Pons (tissue), 1 donor: ENCODE results near the gene ITGB5.

ENCODE experiments used
- DNase-seq: peaks from one replicate; pipeline ENCODE4 v3.0.0-alpha.2; 2016; ENCODE audit warnings: low spot score

Gene ITGB5

GRCh38 chr3:124893526-124893925 is 6.4 kb upstream of the ITGB5 start:
- DNase-seq, result no peak

GRCh38 chr3:124890573-124891190 is 3.5 kb upstream of the ITGB5 start:
- DNase-seq, result no peak

DNA sequence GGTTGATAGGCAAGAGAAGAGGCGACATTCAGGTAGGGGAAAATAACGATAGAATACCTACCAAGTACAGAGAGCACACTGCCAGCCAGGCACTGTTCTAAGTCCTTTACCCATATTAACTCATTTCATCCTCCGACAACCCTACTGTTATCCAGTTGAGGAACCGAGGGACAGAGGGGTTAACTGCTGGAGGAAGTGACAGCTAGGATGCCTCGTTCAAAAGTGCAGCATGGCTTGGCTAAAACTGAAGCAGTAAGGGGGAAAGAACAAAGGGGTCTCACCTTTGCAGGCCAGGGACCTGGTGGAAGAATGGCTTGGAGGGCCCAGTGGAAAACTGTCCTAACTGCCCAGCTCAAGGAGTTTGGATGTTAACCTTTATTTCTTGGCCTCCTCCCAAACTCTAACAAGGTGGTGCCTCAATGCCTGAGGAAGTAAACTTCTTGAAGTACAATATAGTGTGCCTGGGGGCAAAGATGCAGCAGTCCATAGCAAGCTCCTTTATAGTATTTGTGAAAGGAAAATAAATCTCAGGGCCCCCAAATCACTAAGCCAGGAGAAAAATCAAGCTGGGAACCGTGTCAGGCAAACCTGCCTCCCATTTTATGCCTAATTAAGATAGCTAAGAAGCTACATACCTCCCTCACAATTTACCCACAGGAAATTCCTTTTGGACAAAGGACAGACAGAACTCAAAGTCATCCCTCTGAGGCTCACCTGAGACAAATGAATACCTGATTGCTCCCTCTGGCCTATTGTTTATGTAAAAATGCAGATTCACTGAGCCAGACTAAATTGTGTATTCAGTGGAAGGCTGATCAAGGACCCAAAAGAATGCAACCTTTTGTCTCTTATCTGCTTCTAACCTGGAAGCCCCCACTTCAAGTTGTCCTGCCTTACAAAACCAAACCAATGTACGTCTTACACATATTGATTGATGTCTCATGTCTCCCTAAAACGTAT is 1.6 kb upstream of the ITGB5 start:
- no peak for DNase-seq

DNA sequence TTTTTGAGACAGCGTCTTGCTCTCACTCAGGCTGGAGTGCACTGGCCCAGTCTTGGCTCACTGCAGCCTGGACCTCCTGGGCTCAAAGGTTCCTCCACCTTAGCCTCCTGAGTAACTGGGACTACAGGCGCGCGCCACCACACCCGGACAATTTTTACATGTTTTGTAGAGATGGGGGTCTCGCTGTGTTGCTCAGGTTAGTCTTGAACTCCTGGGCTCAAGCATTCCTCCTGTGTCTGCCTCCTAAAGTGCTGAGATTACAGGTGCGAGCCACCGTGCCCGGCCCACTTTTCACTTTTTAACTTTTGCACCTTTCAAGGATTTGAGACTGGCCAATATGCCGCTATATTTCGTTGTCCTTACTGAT is 750 bp upstream of the ITGB5 start:
- no peak for DNase-seq

DNA sequence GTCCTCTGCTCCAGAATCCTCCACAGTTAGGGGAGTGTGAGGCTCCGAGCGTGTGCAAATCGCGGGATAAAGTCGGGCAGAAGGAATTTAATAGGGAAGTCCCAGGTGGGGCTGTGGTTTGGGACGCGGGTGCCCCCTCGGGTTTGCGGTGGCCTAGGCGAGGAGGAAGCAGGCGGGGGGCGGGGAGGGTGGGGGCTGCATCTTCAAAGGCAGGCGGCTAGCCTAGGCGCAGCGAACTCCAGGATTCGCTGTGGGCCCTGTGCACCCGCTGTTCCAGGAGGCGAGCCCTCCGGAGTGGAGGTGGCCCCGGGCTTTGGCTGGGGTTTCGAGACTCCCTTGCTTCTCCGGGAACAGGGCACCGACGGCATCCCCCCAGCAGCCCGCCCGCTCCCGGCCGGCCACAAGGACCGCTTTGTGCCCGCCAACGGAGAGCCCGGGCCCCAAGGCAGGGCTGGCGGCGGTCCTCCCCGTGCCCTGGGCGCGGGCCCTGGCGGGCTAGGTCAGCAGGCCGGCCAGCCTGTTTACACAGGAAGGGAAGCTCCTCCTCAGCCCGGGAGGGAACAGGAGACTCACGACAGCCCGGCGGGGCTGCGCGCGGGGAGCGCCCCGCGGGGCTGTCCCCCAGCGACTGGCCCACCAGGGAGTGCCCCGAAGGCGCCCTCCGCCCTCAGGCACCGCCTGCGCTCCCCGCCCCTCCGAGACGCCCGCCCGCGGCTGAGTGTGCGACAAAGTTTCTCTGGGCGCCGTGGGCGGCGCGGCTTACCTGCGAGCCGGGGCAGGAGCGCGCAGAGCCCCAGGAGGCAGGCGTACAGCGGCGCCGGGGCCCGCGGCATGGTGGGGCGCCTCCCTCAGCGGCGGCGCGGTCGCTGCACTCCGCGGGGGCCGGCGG is 753 bp downstream of the ITGB5 start:
- DNase-seq, result peak; percentile 46

GRCh38 chr3:124885466-124886167 is 1.5 kb downstream of the ITGB5 start:
- DNase-seq, result peak; percentile 47

- no peak for DNase-seq
Observed at GRCh38 chr3:124884474-124885101, 2.6 kb downstream of the ITGB5 start.

- no peak for DNase-seq
Observed at GRCh38 chr3:124883766-124884473, 3.2 kb downstream of the ITGB5 start.

DNA sequence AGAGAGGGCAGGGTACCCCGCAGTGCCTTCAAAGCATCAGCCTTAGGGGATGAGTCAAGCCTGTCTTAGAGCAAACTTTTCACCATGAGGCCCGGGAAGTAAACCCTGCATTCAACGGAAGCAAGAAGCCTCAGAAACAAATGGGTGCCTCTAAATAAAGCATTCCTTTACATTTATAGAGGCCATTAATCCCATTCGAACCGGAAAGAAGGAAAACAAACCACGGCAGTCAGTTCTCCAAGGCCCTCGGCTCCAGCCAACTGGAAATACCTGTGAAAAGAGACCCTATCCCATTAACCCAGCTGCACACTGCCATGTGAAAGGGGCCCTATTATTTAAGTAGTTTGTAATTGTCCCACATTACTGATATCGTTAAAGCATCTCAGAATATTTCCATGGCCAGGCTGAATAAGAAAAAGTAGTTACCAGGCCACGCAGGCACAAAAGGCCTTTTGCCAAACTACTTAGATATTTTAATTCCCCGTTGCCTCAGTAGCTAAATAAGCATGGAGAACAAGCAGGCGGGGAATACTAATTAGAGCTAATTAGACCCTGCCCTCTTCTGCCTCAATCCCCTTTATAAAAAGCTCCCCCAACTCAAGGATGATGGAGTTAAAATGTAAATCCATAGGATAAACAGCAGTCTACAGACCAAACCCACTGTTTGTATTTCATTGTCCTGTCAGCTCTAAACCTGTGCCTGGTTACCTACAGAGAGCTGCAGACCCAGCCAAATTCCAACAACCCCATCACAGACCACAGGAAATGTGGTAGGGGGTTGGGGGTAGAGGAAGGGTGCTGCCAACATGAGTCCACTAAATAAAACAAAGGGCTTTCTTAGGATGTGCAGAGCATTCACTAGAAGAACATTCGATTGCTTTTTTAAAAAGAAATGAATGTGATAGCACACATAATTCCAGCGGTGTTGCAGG is 4.1 kb downstream of the ITGB5 start:
- no peak for DNase-seq

GRCh38 chr3:124881976-124882697 is 5.0 kb downstream of the ITGB5 start:
- DNase-seq, result no peak

- DNase-seq, result peak; percentile 68
Observed at GRCh38 chr3:124879337-124879680, 7.9 kb downstream of the ITGB5 start.

DNA sequence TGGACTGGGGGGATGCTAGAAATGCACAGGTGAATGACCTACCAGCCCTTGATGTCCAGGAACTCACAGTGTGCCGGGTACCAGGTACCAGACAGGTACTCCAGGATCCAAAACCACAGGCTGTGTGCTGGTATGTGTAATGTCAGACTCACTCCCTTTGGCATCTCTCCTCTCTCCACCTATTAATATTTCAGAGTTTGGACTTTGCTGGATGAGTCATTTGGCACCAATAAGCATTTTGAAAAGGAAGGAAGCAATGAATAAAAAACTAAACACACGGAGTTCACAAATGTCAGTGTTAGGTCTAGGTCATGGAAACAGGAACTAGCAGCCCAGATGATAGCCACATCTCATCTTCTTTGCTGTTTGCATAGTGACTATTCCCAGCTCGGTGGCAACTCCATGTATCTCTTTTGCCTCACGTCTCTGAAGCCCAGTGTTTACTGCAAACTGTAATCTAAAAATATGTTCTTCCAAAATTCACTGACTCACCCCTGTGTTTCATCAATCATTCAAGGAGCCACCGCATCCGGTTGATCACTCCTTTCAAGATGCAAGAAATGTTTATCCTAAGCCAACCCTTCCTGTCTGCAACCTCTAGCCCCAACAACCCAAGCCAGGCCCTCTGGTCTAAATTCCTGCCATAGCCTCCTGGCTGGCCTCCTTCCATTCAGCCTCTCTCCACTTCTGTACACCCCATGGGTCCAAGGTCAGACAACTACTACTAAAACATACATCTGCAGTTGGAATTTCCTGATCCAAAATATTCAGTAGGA is 8.4 kb downstream of the ITGB5 start:
- DNase-seq, result peak; percentile 70

DNA sequence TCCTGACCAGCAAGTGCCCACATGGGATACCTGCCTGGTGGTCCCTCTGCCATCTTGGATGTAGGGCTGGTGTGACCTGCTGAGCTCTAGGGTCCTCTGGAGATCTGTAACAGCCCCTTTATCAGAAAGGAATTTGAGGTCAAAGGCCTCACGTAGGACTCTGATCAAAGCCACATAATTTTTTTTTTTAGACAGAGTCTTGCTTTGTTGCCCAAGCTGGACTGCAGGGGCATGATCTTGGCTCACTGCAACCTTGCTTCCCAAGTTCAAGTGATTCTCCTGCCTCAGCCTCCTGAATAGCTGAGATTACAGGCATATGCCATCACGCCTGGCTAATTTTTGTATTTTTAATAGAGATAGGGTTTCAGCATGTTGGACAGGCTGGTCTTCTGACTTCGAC is 9.5 kb downstream of the ITGB5 start:
- no peak for DNase-seq

DNA sequence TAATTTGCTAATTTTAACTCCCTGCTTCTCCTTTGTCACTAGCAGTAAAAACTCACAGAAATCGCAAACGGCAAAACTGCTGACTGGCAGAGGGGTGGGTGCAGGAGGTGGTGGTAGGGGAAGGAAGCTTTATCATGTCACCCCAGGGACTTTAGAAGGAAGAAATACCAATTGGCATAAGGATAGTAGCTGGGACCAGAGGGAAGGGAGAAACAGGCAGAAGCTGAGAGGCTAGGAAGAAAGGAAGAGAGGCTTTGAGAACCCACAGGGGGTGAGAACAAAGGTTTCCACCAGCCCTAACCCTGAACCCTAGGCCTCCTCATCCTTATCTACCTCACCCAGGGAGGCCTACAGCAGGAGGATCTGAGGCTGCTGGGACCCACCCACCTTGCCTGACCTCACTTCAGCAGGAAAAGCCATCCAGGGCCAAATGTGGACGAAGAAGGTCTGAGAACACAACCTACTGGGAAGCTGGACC is 10.7 kb downstream of the ITGB5 start:
- peak; percentile 75 for DNase-seq

DNA sequence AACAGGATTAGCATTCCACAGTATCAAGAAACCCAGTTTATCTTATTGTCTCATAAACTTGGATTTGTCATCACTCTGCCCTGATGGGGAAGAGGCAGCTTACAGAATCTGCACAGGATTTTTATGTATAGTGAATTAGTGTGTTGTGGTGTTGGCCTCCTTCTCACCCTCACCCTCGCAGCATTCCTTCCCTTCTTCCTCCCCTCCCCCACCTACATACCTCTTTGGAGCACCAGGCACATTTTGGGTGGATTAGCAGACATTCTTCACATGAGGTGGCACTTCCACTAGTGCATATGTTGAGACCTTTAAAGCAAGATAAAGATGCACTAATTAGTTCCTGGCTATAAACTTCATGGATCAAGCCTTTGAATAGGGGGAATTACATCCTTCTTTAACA is 13.9 kb downstream of the ITGB5 start:
- DNase-seq, result no peak

DNA sequence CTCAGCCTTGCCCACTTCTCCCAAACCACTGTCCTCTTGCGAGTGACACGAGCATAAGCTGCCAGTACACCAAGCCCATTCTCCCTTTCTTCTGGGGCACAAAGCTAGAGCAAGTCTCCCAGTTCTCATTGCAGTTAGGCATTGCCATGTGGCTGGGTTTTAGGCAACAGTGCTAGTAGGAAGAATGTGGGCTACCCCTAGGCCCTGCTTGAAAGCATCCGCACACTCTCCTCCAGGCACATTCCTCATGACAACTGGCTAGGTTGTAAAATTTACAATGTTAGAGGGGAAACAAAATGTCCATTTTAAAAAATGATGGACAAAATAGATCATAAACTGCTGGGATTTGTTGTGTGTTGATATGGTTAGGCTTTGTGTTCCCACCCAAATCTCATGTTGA is 19.7 kb downstream of the ITGB5 start:
- DNase-seq, result no peak

DNA sequence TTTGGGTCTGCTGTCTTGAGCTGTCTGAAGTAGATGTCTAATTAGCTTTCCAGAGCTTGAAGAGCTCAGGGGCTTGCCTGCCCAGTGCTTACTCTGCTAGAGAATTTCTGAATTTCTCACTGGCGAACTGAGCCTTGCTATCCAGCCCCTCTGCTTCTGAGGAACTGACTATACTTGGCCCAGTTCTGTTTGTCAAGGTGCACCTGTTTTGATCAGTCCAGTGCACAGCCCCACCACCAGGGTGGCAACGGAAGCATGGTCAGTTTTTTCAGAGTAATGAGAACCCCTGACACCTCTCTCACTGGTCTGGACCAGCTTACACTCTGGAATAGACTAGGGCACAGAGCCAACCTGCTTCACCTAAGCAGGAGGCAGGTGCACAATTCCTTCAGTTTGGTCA is 25.2 kb downstream of the ITGB5 start:
- no peak for DNase-seq

GRCh38 chr3:124861041-124861440 is 26.1 kb downstream of the ITGB5 start:
- DNase-seq, result no peak
